Measurements from ENCODE around the gene ST6GALNAC1.

Gene ST6GALNAC1

GRCh38 chr17:76676629-76677028 is 33.1 kb upstream of the ST6GALNAC1 start:
- DNase-seq (ENCODE audit: extremely low spot score, insufficient read length, low read depth) = no peak
- FAIRE-seq = no peak

GRCh38 chr17:76675648-76676047 is 32.1 kb upstream of the ST6GALNAC1 start:
- FAIRE-seq (no peak), DNase-seq (ENCODE audit: extremely low spot score, insufficient read length, low read depth) (no peak)

GRCh38 chr17:76674600-76674999 is 31.0 kb upstream of the ST6GALNAC1 start:
- no peak for FAIRE-seq
- DNase-seq (ENCODE audit: extremely low spot score, insufficient read length, low read depth) = no peak

GRCh38 chr17:76673729-76674128 is 30.2 kb upstream of the ST6GALNAC1 start:
- FAIRE-seq (no peak), DNase-seq (ENCODE audit: extremely low spot score, insufficient read length, low read depth) (no peak)

GRCh38 chr17:76672892-76673291 is 29.3 kb upstream of the ST6GALNAC1 start:
- DNase-seq (ENCODE audit: extremely low spot score, insufficient read length, low read depth) = no peak

GRCh38 chr17:76672270-76672851 is 28.8 kb upstream of the ST6GALNAC1 start:
- FAIRE-seq (no peak), DNase-seq (ENCODE audit: extremely low spot score, insufficient read length, low read depth) (no peak)

More at GRCh38 chr17:76672892-76673291, 29.3 kb upstream of the ST6GALNAC1 start:
- FAIRE-seq = no peak

GRCh38 chr17:76671912-76672262 is 28.3 kb upstream of the ST6GALNAC1 start:
- no peak for FAIRE-seq
- DNase-seq (ENCODE audit: extremely low spot score, insufficient read length, low read depth) = no peak

- peak; percentile 98 for FAIRE-seq
- peak; percentile 97 for DNase-seq (ENCODE audit: extremely low spot score, insufficient read length, low read depth)
Measured at GRCh38 chr17:76671123-76671911, 27.8 kb upstream of the ST6GALNAC1 start.

GRCh38 chr17:76670718-76671122 is 27.2 kb upstream of the ST6GALNAC1 start:
- FAIRE-seq (no peak), DNase-seq (ENCODE audit: extremely low spot score, insufficient read length, low read depth) (no peak)

GRCh38 chr17:76670020-76670717 is 26.6 kb upstream of the ST6GALNAC1 start:
- DNase-seq (ENCODE audit: extremely low spot score, insufficient read length, low read depth) (no peak), FAIRE-seq (no peak)

- no peak for FAIRE-seq
- no peak for DNase-seq (ENCODE audit: extremely low spot score, insufficient read length, low read depth)
Measured at GRCh38 chr17:76667786-76668453, 24.4 kb upstream of the ST6GALNAC1 start.

- DNase-seq (ENCODE audit: extremely low spot score, insufficient read length, low read depth) (no peak), FAIRE-seq (no peak)
Measured at GRCh38 chr17:76667491-76667755, 23.9 kb upstream of the ST6GALNAC1 start.

- DNase-seq (ENCODE audit: extremely low spot score, insufficient read length, low read depth) = no peak
- no peak for FAIRE-seq
Measured at GRCh38 chr17:76660656-76661042, 17.1 kb upstream of the ST6GALNAC1 start.

- DNase-seq (ENCODE audit: extremely low spot score, insufficient read length, low read depth) (no peak), FAIRE-seq (no peak)
Measured at GRCh38 chr17:76659928-76660655, 16.5 kb upstream of the ST6GALNAC1 start.

- FAIRE-seq (no peak), DNase-seq (ENCODE audit: extremely low spot score, insufficient read length, low read depth) (no peak)
Measured at GRCh38 chr17:76658242-76658662, 14.7 kb upstream of the ST6GALNAC1 start.

- FAIRE-seq (no peak), DNase-seq (ENCODE audit: extremely low spot score, insufficient read length, low read depth) (no peak)
Measured at GRCh38 chr17:76657505-76658241, 14.1 kb upstream of the ST6GALNAC1 start.

- DNase-seq (ENCODE audit: extremely low spot score, insufficient read length, low read depth) (no peak), FAIRE-seq (no peak)
Measured at GRCh38 chr17:76654408-76654807, 10.9 kb upstream of the ST6GALNAC1 start.

GRCh38 chr17:76650504-76650903 is 6.9 kb upstream of the ST6GALNAC1 start:
- no peak for FAIRE-seq
- no peak for DNase-seq (ENCODE audit: extremely low spot score, insufficient read length, low read depth)

- FAIRE-seq = no peak
- DNase-seq (ENCODE audit: extremely low spot score, insufficient read length, low read depth) = no peak
Measured at GRCh38 chr17:76646712-76647111, 3.2 kb upstream of the ST6GALNAC1 start.

- FAIRE-seq (no peak), DNase-seq (ENCODE audit: extremely low spot score, insufficient read length, low read depth) (no peak)
Measured at GRCh38 chr17:76645481-76645880, 1.9 kb upstream of the ST6GALNAC1 start.

All from GM18507 (cell line).